ENCODE measurements around the gene STAG1. TPM values are rescaled to one million over a fixed set of nuclear protein-coding genes. Genes with fewer than 3 reads are reported as not detected.
A peak's percentile ranks its signal among the peaks of the same experiment; 100 is the strongest.

STAG1 gene
- polyA plus RNA-seq, 2 of the 4 experiments (the other 2 are of a cell fraction), result 12.8 to 19.2 TPM

DNA sequence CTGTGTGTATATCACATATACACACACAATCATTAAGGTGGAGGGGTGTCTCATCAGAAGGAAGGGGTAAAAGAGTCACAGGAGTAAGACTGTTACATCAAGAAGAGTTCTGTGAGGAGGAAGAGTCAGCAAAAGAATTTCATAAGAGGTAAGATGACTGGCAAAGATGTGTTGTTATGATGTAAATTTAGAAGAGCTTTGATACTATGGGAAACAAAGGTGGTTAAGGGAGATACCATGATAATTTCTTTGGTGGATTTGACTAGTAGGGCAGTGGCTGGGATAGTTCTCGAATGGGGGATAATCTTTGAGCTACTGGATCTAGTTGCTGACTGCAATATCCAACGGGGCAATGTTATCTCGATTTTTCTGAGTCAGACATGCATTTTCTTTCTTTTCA lies 61.6 kb downstream of the STAG1 start:
- H3K9me3 ChIP-seq, result no peaks in the 10 kb centered on the region
- no peaks in the 10 kb centered on the region for H3K4me1 ChIP-seq
- no peak overlapping the region for H3K27ac ChIP-seq
- POLR2A ChIA-PET, result no interaction called here
- DNase-seq (ENCODE audit: low read depth in 1 of 2, low spot score in 1 of 2) (no peak), FAIRE-seq (no peak), ATAC-seq (no peak)
- TF ChIP-seq ZNF302 (CRISPR knock-in tag; IDR thresholded peaks at IDR 0.05) (no peak), RARB (CRISPR knock-in tag; IDR thresholded peaks at IDR 0.05) (no peak), ELK1 (IDR thresholded peaks at IDR 0.05; ENCODE audit: low read depth, low read length) (no peak), CHD2 (IDR thresholded peaks at IDR 0.05; ENCODE audit: low read length, partially characterized antibody) (no peak), USF2 (IDR thresholded peaks at IDR 0.05) (no peak), ZSCAN20 (CRISPR knock-in tag; IDR thresholded peaks at IDR 0.05) (no peak), ESRRA (IDR thresholded peaks at IDR 0.05; ENCODE audit: borderline replicate concordance, low read length) (no peak), PHF8 (IDR thresholded peaks at IDR 0.05; ENCODE audit: borderline replicate concordance, low read depth) (no peak), TP53 (CRISPR knock-in tag; IDR thresholded peaks at IDR 0.05) (no peak), RAD21 (conservative IDR thresholded peaks at IDR 0.05 in 1 of 2, IDR thresholded peaks at IDR 0.05 in 1 of 2) (no peak), ZFP36 (IDR thresholded peaks at IDR 0.05; ENCODE audit: borderline replicate concordance, partially characterized antibody) (no peak), HEYL (CRISPR knock-in tag; IDR thresholded peaks at IDR 0.05) (no peak), CEBPB (IDR thresholded peaks at IDR 0.05) (no peak)
- TF ChIP-seq, protein P1, sequence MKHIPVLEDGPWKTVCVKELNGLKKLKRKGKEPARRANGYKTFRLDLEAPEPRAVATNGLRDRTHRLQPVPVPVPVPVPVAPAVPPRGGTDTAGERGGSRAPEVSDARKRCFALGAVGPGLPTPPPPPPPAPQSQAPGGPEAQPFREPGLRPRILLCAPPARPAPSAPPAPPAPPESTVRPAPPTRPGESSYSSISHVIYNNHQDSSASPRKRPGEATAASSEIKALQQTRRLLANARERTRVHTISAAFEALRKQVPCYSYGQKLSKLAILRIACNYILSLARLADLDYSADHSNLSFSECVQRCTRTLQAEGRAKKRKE (CRISPR knock-in tag; IDR thresholded peaks at IDR 0.05; ENCODE audit: low read depth), result no peak
- H3K4me3 ChIP-seq, result no peak overlapping the region
- 91% methylated on average over 3 of the region's 3 CpGs for WGBS (ENCODE audit: missing lambda C conversion rate)
- CTCF ChIA-PET, result interaction anchor here (1.3 kb wide), 1 partner anchor 29 kb away, joined by 3 read pairs; no protein-coding TSS in a partner anchor
- no peak overlapping the region for H3K4me2 ChIP-seq

DNA sequence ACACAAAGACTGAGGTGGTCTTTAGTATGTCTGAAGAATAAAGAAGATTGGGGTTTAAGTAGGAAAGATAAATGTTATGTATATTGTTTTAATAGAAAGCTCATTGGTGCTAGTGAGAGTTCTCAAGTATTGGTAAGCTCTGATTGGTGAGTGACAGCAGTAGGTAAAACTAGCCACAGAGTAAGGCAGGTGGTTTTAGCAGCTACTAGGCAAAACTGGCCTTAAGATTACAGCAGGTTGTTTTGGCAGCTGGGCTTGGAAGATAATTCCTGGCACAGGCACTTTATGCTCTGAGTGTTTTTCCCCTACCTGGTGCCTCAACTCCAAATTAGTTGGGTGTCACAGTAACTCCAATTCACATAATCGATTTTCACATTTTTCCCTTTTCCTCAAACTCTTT lies 66.3 kb downstream of the STAG1 start:
- no peaks in the 10 kb centered on the region for H3K4me1 ChIP-seq
- ATAC-seq, result no peak
- no peak for DNase-seq (ENCODE audit: low read depth in 1 of 2, low spot score in 1 of 2)
- ChIA-PET POLR2A (no interaction called here), CTCF (no interaction called here)
- 52% methylated on average over 1 of the region's 1 CpG for WGBS (ENCODE audit: missing lambda C conversion rate)
- H3K9me3 ChIP-seq, result no peaks in the 10 kb centered on the region
- no peak for FAIRE-seq
- no peak overlapping the region for H3K27ac ChIP-seq
- no peak for TF ChIP-seq CHD2 (IDR thresholded peaks at IDR 0.05; ENCODE audit: low read length, partially characterized antibody)
- TF ChIP-seq ZFP36 (IDR thresholded peaks at IDR 0.05; ENCODE audit: borderline replicate concordance, partially characterized antibody), result peak; percentile 92
- no peak overlapping the region for H3K4me2 ChIP-seq
- H3K4me3 ChIP-seq, result no peak overlapping the region

DNA sequence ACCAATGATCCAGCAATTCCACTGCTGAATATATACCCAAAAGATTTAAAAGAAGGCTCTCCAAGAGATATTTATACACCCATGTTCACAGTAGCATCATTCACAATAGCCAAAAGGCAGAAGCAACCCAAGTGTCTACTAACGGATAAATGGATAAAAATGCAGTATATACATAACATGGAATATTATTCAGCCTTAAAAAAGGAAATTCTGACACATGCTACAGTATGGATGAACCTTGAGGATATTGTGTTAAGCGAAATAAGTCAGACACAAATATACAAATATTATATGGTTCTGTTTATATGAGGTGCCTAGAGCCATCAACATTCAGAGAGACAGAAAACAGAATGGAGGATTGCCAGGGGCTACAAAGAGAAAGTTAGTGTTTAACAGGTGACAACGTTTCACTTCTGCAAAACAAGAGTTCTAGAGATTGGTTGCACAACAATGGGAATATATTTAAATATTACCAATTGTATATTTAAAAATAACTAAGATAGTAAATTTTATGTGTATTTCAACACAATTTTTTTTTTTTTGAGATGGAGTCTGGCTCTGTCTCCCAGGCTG lies 69.4 kb downstream of the STAG1 start:
- POLR2A ChIA-PET, result no interaction called here
- Histone ChIP-seq H3K9me3 (no peaks in the 10 kb centered on the region), H3K4me2 (no peak overlapping the region), H3K4me1 (no peaks in the 10 kb centered on the region), H3K27ac (no peak overlapping the region), H3K4me3 (no peak overlapping the region)
- ATAC-seq, result no peak
- no peak for DNase-seq (ENCODE audit: low read depth in 1 of 2, low spot score in 1 of 2)
- FAIRE-seq, result no peak
- 44% methylated on average over 3 of the region's 3 CpGs for WGBS (ENCODE audit: missing lambda C conversion rate)
- CTCF ChIA-PET, result no interaction called here
- TF ChIP-seq SREBF2 (IDR thresholded peaks at IDR 0.05), result no peak
- no peak for TF ChIP-seq MAFK (IDR thresholded peaks at IDR 0.05; ENCODE audit: partially characterized antibody)
- no peak for TF ChIP-seq ZC3H11A (IDR thresholded peaks at IDR 0.05)
- TF ChIP-seq KDM5A (IDR thresholded peaks at IDR 0.05), result no peak
- TF ChIP-seq JUN (IDR thresholded peaks at IDR 0.05), result no peak
- no peak for TF ChIP-seq TFCP2L1 (CRISPR knock-in tag; IDR thresholded peaks at IDR 0.05)
- TF ChIP-seq, protein P2, sequence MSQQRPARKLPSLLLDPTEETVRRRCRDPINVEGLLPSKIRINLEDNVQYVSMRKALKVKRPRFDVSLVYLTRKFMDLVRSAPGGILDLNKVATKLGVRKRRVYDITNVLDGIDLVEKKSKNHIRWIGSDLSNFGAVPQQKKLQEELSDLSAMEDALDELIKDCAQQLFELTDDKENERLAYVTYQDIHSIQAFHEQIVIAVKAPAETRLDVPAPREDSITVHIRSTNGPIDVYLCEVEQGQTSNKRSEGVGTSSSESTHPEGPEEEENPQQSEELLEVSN (IDR thresholded peaks at IDR 0.05; ENCODE audit: borderline replicate concordance, low read depth), result no peak
- no peak for TF ChIP-seq RAD21 (conservative IDR thresholded peaks at IDR 0.05 in 1 of 2, IDR thresholded peaks at IDR 0.05 in 1 of 2)
- TF ChIP-seq FOXS1 (CRISPR knock-in tag; IDR thresholded peaks at IDR 0.05), result no peak
- TF ChIP-seq CEBPB (IDR thresholded peaks at IDR 0.05), result no peak
- TF ChIP-seq RFX5 (IDR thresholded peaks at IDR 0.05), result no peak
- TF ChIP-seq CHD4 (IDR thresholded peaks at IDR 0.05; ENCODE audit: borderline replicate concordance), result no peak
- no peak for TF ChIP-seq ESRRA (IDR thresholded peaks at IDR 0.05; ENCODE audit: borderline replicate concordance, low read length)
- TF ChIP-seq MYC (IDR thresholded peaks at IDR 0.05; ENCODE audit: borderline replicate concordance, low read length), result no peak
- TF ChIP-seq CHD2 (IDR thresholded peaks at IDR 0.05; ENCODE audit: low read length, partially characterized antibody), result no peak
